Suprapubic skin (tissue), 4 donors: ENCODE measurements around the gene PTOV1. TPM values are rescaled to one million over a fixed set of nuclear protein-coding genes. Genes with fewer than 3 reads are reported as not detected.

Source experiments
- DNase-seq, 2 donors: peaks; one replicate each; pipeline ENCODE4 v3.0.0-alpha.2; 2019; ENCODE audit warnings: low spot score in 2 of 2
- H3K27ac ChIP-seq: fragments of 200-600 bp; sonication (generic); one replicate; pipeline ENCODE4 v1.5.1; 2019
- H3K27me3 ChIP-seq: fragments of 200-600 bp; sonication (generic); one replicate; pipeline ENCODE4 v1.5.1; 2019
- H3K36me3 ChIP-seq: fragments of 200-600 bp; sonication (generic); one replicate; pipeline ENCODE4 v1.5.1; 2019
- H3K4me1 ChIP-seq: fragments of 200-600 bp; sonication (generic); one replicate; pipeline ENCODE4 v1.5.1; 2019
- H3K4me3 ChIP-seq: fragments of 200-600 bp; sonication (generic); one replicate; pipeline ENCODE4 v1.5.1; 2019; ENCODE audit warnings: mild to moderate bottlenecking
- H3K9me3 ChIP-seq: fragments of 200-600 bp; sonication (generic); one replicate; pipeline ENCODE4 v1.5.1; 2019
- EP300 ChIP-seq: sonication (generic); formaldehyde crosslinking; IDR thresholded peaks from one replicate; pipeline ENCODE4 v1.6.1; 2017; ENCODE audit warnings: antibody characterized with exemption
- POLR2A ChIP-seq, 2 donors: fragments of 450-650 bp; IDR thresholded peaks; one replicate each; pipeline ENCODE4 v1.6.1; 2017; ENCODE audit warnings: antibody characterized with exemption in 2 of 2, mild to moderate bottlenecking in 2 of 2, moderate library complexity in 2 of 2
- POLR2AphosphoS5 ChIP-seq, 3 donors: sonication (generic); formaldehyde crosslinking; IDR thresholded peaks; one replicate each; pipeline ENCODE4 v1.6.1; 2017; ENCODE audit warnings: antibody characterized with exemption in 3 of 3
- WGBS: methylation state at CpG from one replicate; pipeline ENCODE4 v1.1.5; 2018; 5-methylcytosine and 5-hydroxymethylcytosine counted together
- total RNA-seq, 4 donors: library from RNA; depleted of rRNA; stranded (reverse); fragments of >200 nt; gene quantifications; one replicate each; pipeline ENCODE4 v1.1.0, GENCODE V29; 2016
- TF ChIP-seq, protein P1 (sequence below), 2 donors: fragments of 200-600 bp in 1 of 2; fragments of 450-650 bp in 1 of 2; sonication (generic) in 1 of 2; IDR thresholded peaks; one replicate each; pipeline ENCODE4 v1.5.1; 2016 to 2019; ENCODE audit warnings: antibody characterized with exemption in 2 of 2, mild to moderate bottlenecking in 1 of 2, moderate library complexity in 1 of 2

Gene PTOV1
- total RNA-seq, 4 donors from 2014 or later: 82.2 to 147 (median 91.2) TPM

GRCh38 chr19:49904136-49904535, 53.2 kb downstream of the PTOV1 start:
- DNase-seq: no peak
- peaks cover 27% of the 10 kb centered on the region for H3K36me3 ChIP-seq

GRCh38 chr19:49906879-49907564, 56.1 kb downstream of the PTOV1 start:
- TF ChIP-seq POLR2AphosphoS5 (IDR thresholded peaks at IDR 0.05): no peak
- TF ChIP-seq EP300: no peak
- no peak for TF ChIP-seq POLR2A (IDR thresholded peaks at IDR 0.05)
- TF ChIP-seq, protein P1, sequence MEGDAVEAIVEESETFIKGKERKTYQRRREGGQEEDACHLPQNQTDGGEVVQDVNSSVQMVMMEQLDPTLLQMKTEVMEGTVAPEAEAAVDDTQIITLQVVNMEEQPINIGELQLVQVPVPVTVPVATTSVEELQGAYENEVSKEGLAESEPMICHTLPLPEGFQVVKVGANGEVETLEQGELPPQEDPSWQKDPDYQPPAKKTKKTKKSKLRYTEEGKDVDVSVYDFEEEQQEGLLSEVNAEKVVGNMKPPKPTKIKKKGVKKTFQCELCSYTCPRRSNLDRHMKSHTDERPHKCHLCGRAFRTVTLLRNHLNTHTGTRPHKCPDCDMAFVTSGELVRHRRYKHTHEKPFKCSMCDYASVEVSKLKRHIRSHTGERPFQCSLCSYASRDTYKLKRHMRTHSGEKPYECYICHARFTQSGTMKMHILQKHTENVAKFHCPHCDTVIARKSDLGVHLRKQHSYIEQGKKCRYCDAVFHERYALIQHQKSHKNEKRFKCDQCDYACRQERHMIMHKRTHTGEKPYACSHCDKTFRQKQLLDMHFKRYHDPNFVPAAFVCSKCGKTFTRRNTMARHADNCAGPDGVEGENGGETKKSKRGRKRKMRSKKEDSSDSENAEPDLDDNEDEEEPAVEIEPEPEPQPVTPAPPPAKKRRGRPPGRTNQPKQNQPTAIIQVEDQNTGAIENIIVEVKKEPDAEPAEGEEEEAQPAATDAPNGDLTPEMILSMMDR (IDR thresholded peaks at IDR 0.05): no peak
- Histone ChIP-seq H3K27me3 (no peaks in the 10 kb centered on the region), H3K27ac (no peak overlapping the region), H3K36me3 (peaks cover 34% of the 10 kb centered on the region), H3K4me3 (no peak overlapping the region), H3K9me3 (no peaks in the 10 kb centered on the region), H3K4me1 (no peaks in the 10 kb centered on the region)
- WGBS: 95% methylated on average over 16 of the region's 16 CpGs
- no peak for DNase-seq

More at GRCh38 chr19:49904136-49904535, 53.2 kb downstream of the PTOV1 start:
- WGBS: 70% methylated on average over 6 of the region's 6 CpGs
- Histone ChIP-seq H3K27ac (no peak overlapping the region), H3K9me3 (no peaks in the 10 kb centered on the region), H3K4me1 (no peaks in the 10 kb centered on the region), H3K27me3 (no peaks in the 10 kb centered on the region), H3K4me3 (no peak overlapping the region)
- TF ChIP-seq, protein P1 (IDR thresholded peaks at IDR 0.05): no peak
- TF ChIP-seq POLR2A (IDR thresholded peaks at IDR 0.05) (no peak), POLR2AphosphoS5 (IDR thresholded peaks at IDR 0.05) (no peak), EP300 (no peak)

DNA sequence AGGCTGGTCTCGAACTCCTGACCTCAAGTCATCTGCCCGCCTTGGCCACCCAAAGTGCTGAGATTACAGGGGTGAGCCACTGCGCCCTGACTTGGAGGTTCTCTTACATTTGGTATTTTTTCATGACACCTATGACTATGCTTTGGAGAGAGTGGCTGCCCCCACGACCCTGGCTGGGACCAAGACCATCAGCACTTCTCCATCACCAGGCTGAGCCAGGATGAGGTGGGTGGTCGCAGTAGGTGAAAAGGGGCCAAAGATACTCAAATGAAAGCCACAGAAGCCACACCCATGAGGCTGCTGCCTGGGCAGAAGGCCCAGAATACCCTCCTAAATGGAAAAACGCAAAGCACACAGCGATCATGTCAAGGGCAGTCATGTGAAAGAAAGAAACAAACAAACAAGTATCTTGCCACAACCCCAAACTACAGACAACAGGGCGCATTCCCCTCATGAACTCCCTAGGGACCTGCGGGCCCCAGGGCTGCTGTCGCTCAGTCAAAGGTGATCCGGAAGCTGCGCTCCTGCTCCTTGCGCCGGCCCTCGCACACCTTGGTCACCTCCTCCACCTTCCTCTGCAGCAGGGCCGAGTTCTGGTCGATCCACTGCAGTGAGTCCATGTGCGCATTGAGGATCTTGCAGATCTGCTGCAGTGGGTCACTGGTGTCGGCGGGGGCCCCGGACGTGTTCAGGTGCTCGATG, 56.9 kb downstream of the PTOV1 start:
- 91% methylated on average over 23 of the region's 23 CpGs for WGBS
- no peak for DNase-seq
- TF ChIP-seq POLR2A (IDR thresholded peaks at IDR 0.05): no peak
- TF ChIP-seq, protein P1 (IDR thresholded peaks at IDR 0.05): no peak
- no peak for TF ChIP-seq POLR2AphosphoS5 (IDR thresholded peaks at IDR 0.05)
- TF ChIP-seq EP300: no peak
- Histone ChIP-seq H3K4me3 (no peak overlapping the region), H3K36me3 (peaks cover 38% of the 10 kb centered on the region), H3K9me3 (no peaks in the 10 kb centered on the region), H3K27ac (no peak overlapping the region), H3K27me3 (no peaks in the 10 kb centered on the region), H3K4me1 (no peaks in the 10 kb centered on the region)

DNA sequence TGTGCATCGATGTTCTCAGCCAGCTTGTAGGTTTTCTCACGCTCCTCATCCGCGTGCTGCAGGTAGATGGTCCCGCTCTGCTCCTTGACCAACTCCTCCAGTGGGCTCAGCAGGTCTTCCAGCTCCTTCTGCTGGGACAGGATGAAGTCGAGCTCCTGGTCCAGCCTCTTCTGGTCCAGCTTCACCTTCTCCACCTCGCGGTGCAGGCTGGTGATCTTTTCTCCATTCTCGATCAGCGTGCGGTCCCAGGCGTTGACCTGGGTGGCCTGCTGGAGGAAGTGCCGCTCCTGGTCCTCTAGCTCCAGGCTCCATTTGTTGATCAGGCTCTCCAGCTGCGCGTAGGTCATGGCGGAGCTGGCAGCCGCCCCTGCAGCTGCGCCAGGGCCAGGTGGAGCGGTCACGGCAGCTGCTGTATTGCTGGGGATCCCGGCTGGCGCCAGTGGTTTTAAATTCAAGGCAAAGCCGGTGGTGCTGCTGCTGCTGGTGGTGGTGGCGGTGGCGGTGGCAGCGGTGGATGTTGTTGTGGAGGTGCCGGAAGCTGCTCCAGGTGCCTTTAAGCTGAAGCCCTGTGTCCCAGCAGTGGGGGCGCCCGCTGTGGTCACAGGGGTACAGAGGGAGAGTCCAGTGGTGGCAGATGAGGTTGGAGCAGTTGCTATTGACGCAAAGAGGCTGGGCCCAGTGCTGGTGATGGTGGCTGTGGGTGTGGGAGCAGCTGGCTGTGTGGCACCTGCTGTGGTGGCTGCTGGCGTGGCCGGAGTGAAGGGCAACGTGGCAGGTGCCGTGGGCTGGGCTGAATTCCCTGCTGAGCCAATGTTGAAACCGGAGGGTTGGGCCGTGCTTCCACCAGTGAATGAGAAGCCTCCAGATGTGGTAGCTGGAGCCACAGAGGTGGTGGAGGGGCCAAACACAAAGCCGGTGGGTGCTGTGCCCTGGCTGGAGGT, 57.8 kb downstream of the PTOV1 start:
- no peaks in the 10 kb centered on the region for H3K4me1 ChIP-seq
- 94% methylated on average over 28 of the region's 37 CpGs for WGBS
- H3K9me3 ChIP-seq: no peaks in the 10 kb centered on the region
- H3K36me3 ChIP-seq: peaks cover 47% of the 10 kb centered on the region
- no peak for DNase-seq
- no peak for TF ChIP-seq EP300
- TF ChIP-seq POLR2AphosphoS5 (IDR thresholded peaks at IDR 0.05): no peak
- no peak for TF ChIP-seq POLR2A (IDR thresholded peaks at IDR 0.05)
- TF ChIP-seq, protein P1 (IDR thresholded peaks at IDR 0.05): no peak
- H3K27me3 ChIP-seq: no peaks in the 10 kb centered on the region
- no peak overlapping the region for H3K27ac ChIP-seq
- no peak overlapping the region for H3K4me3 ChIP-seq
